HG02571 (cell line): ENCODE results near the gene TRPM3.

Source experiments
- ATAC-seq: cut with Tn5 transposase; IDR thresholded peaks from one replicate; pipeline ENCODE4 v1.9.1; 2021; ENCODE audit warnings: mild to moderate bottlenecking, moderate library complexity; ENCODE audit not compliant: unreplicated experiment

TRPM3 gene

GRCh38 chr9:70537084-70537483, 584.3 kb downstream of the TRPM3 start:
- no peak for ATAC-seq

- ATAC-seq = no peak
These were observed 585.7 kb downstream of the TRPM3 start for GRCh38 chr9:70535546-70536323.

- ATAC-seq = no peak
These were observed 587.0 kb downstream of the TRPM3 start for GRCh38 chr9:70534471-70534870.

- no peak for ATAC-seq
These were observed 587.4 kb downstream of the TRPM3 start for GRCh38 chr9:70534061-70534460.

- ATAC-seq = no peak
These were observed 587.9 kb downstream of the TRPM3 start for GRCh38 chr9:70533492-70533891.

GRCh38 chr9:70532716-70533115, 588.7 kb downstream of the TRPM3 start:
- no peak for ATAC-seq

- ATAC-seq = no peak
These were observed 590.1 kb downstream of the TRPM3 start for GRCh38 chr9:70531311-70531710.

- no peak for ATAC-seq
These were observed 590.7 kb downstream of the TRPM3 start for GRCh38 chr9:70530716-70531115.

GRCh38 chr9:70529833-70530232, 591.6 kb downstream of the TRPM3 start:
- ATAC-seq = no peak

GRCh38 chr9:70529377-70529776, 592.0 kb downstream of the TRPM3 start:
- ATAC-seq = no peak

GRCh38 chr9:70526902-70527301, 594.5 kb downstream of the TRPM3 start:
- no peak for ATAC-seq

GRCh38 chr9:70525519-70525918, 595.9 kb downstream of the TRPM3 start:
- no peak for ATAC-seq

GRCh38 chr9:70519912-70520724, 601.3 kb downstream of the TRPM3 start:
- peak; percentile 66 for ATAC-seq

GRCh38 chr9:70517926-70518610, 603.4 kb downstream of the TRPM3 start:
- no peak for ATAC-seq

GRCh38 chr9:70514273-70514672, 607.1 kb downstream of the TRPM3 start:
- no peak for ATAC-seq

- ATAC-seq = no peak
These were observed 609.6 kb downstream of the TRPM3 start for GRCh38 chr9:70511858-70512257.

GRCh38 chr9:70510157-70510770, 611.2 kb downstream of the TRPM3 start:
- ATAC-seq = no peak

GRCh38 chr9:70506159-70506558, 615.3 kb downstream of the TRPM3 start:
- ATAC-seq = no peak

- no peak for ATAC-seq
These were observed 616.6 kb downstream of the TRPM3 start for GRCh38 chr9:70504834-70505233.

- ATAC-seq = no peak
These were observed 618.7 kb downstream of the TRPM3 start for GRCh38 chr9:70502690-70503089.

GRCh38 chr9:70500793-70501192, 620.6 kb downstream of the TRPM3 start:
- ATAC-seq = no peak
